Subcutaneous abdominal adipose tissue (tissue), 5 donors: ENCODE results near the gene WDR74.
"Not testable (repeated sequence)": the region's sequence is repeated elsewhere in the genome, so short reads cannot be mapped to it uniquely, and the experiment has no call there.

Source experiments
- H3K27ac ChIP-seq: one replicate; pipeline ENCODE4 v1.7.0; 2013; ENCODE audit warnings: low read depth, mild to moderate bottlenecking, inconsistent platforms, low read length, moderate library complexity
- H3K27me3 ChIP-seq, 5 donors: one replicate each; pipeline ENCODE4 v1.7.0; 2013; ENCODE audit warnings: low read length in 5 of 5, inconsistent platforms in 1 of 5; ENCODE audit not compliant: control insufficient read depth in 5 of 5, insufficient read depth in 4 of 5
- H3K36me3 ChIP-seq, 5 donors: one replicate each; pipeline ENCODE4 v1.7.0; 2013; ENCODE audit warnings: low read length in 5 of 5; ENCODE audit not compliant: control insufficient read depth in 5 of 5, insufficient read depth in 5 of 5
- H3K4me1 ChIP-seq, 5 donors: one replicate each; pipeline ENCODE4 v1.7.0; 2013; ENCODE audit warnings: low read length in 5 of 5, mild to moderate bottlenecking in 3 of 5, moderate library complexity in 1 of 5; ENCODE audit not compliant: control insufficient read depth in 5 of 5, insufficient read depth in 5 of 5
- H3K4me3 ChIP-seq, 5 donors: one replicate each; pipeline ENCODE4 v1.7.0; 2013; ENCODE audit warnings: low read length in 5 of 5, low read depth in 1 of 5
- H3K9ac ChIP-seq, 5 donors: one replicate each; pipeline ENCODE4 v1.7.0; 2013; ENCODE audit warnings: low read length in 5 of 5, mild to moderate bottlenecking in 4 of 5, moderate library complexity in 3 of 5
- H3K9me3 ChIP-seq, 5 donors: one replicate each; pipeline ENCODE4 v1.7.0; 2013; ENCODE audit warnings: low read length in 5 of 5; ENCODE audit not compliant: control insufficient read depth in 5 of 5
- donor health status: healthy.
- donor health status: healthy.
- donor health status: healthy.
- donor health status: healthy.
- donor health status: healthy.

Gene WDR74

GRCh38 chr11:62860835-62861563 lies 21.6 kb upstream of the WDR74 start:
- H3K36me3 ChIP-seq = no peaks in the 10 kb centered on the region
- H3K4me1 ChIP-seq = peaks cover 0 to 13% (median 7%) of the 10 kb centered on the region in 5 donors
- no peaks in the 10 kb centered on the region for H3K9me3 ChIP-seq
- H3K27me3 ChIP-seq = no peaks in the 10 kb centered on the region
- no peak overlapping the region for H3K4me3 ChIP-seq
- no peak overlapping the region for H3K27ac ChIP-seq
- no peak overlapping the region for H3K9ac ChIP-seq

DNA sequence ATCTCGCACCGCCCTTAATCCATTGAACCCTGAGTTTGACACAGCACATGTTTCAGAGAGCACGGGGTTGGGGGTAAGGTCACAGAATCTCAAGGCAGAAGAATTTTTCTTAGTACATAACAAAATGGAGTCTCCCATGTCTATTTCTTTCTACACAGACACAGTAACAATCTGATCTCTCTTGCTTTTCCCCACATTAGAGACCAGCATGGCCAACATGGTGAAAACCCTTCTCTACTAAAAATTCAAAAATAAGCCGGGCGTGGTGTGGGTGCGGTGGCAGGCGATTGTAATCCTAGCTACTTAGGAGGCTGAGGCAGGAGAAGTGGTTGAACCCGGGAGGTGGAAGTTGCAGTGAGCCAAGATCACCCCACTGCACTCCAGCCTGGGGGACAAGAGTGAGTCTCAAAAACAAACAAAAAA lies 19.9 kb upstream of the WDR74 start:
- H3K4me3 ChIP-seq, H3K27ac ChIP-seq: not testable (repeated sequence)

GRCh38 chr11:62858201-62858600 lies 18.8 kb upstream of the WDR74 start:
- Histone ChIP-seq H3K36me3 (peaks cover 5 to 14% (median 10%) of the 10 kb centered on the region in 5 donors), H3K4me3 (no peak overlapping the region), H3K4me1 (peaks cover 2 to 40% (median 34%) of the 10 kb centered on the region in 5 donors), H3K9ac (no peak overlapping the region), H3K27me3 (no peaks in the 10 kb centered on the region), H3K9me3 (no peaks in the 10 kb centered on the region), H3K27ac (no peak overlapping the region)

More for the DNA sequence above, 19.9 kb upstream of the WDR74 start:
- H3K9me3 ChIP-seq, H3K36me3 ChIP-seq, H3K27me3 ChIP-seq, H3K9ac ChIP-seq: not testable (repeated sequence)
- peaks cover 2 to 29% (median 23%) of the 10 kb centered on the region in 5 donors for H3K4me1 ChIP-seq

DNA sequence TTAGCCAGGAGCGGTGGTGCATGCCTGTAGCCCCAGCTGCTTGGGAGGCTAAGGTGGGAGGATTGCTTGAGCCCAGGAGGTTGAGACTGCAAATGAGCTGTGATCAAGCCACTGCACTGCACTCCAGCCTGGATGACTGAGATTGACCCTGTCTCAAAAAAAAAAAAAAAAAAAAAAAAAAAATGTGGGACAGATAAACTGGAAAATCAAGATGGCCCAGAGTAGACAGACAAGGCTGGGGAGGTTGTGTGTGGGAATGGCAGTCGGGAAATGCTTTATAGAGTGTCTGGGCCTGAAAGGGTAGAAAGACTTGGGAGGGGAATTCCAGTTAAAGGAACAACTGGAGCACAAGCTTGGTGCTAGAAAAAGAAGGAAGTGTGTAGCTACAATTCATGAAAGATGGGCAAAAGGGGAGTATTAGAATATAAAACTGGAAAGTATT lies 18.2 kb upstream of the WDR74 start:
- Histone ChIP-seq H3K4me1 (peaks cover 2 to 41% (median 35%) of the 10 kb centered on the region in 5 donors), H3K27me3 (no peaks in the 10 kb centered on the region), H3K36me3 (peaks cover 12 to 20% (median 16%) of the 10 kb centered on the region in 5 donors), H3K4me3 (no peak overlapping the region), H3K9me3 (no peaks in the 10 kb centered on the region), H3K9ac (no peak overlapping the region), H3K27ac (no peak overlapping the region)

- H3K36me3 ChIP-seq = peaks cover 22 to 31% (median 27%) of the 10 kb centered on the region in 5 donors
- peaks cover 2 to 41% (median 35%) of the 10 kb centered on the region in 5 donors for H3K4me1 ChIP-seq
- no peaks in the 10 kb centered on the region for H3K9me3 ChIP-seq
Observed at GRCh38 chr11:62856333-62856895, 17.0 kb upstream of the WDR74 start.

DNA sequence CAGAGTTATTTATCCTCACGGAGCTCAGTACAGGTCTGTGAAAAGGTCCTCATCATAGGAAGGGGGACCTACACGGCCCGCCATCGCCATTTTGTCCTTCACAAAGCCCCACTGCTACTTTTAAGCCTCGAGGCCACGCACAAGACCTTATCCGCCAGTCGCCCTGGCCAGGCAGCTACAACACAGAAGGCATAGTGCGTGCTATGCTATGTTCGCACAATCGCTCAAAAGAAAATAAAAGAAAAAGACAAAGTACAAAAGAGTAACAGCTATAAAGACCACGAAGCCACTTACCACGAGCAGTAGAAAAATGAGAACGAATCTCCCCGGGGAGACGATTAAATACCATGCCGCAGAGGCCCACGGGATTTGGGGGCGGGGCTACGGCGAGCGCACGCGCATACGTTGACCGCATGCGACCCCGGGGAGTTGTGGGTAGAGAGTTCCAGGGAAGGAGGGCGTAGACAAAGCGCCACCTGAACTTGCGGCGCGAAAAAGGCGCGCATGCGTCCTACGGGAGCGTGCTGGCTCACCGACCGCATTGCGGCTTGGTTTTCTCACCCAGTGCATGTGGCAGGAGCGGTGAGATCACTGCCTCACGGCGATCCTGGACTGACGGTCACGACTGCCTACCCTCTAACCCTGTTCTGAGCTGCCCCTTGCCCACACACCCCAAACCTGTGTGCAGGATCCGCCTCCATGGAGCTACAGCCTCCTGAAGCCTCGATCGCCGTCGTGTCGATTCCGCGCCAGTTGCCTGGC lies 16.4 kb upstream of the WDR74 start:
- Histone ChIP-seq H3K4me1 (peaks cover 2 to 37% (median 35%) of the 10 kb centered on the region in 5 donors), H3K4me3 (peak overlapping the region; percentile 82 to 94 (median 93)), H3K27me3 (no peaks in the 10 kb centered on the region), H3K9ac (peak overlapping the region; percentile 50 to 91 (median 90)), H3K9me3 (no peaks in the 10 kb centered on the region), H3K36me3 (peaks cover 22 to 34% (median 29%) of the 10 kb centered on the region in 5 donors), H3K27ac (peak overlapping the region; percentile 85)

More at GRCh38 chr11:62856333-62856895, 17.0 kb upstream of the WDR74 start:
- Histone ChIP-seq H3K27me3 (no peaks in the 10 kb centered on the region), H3K9ac (peak overlapping the region in 4 of 5 donors; percentile 74 to 91 (median 83)), H3K4me3 (peak overlapping the region; percentile 79 to 93 (median 87)), H3K27ac (peak overlapping the region; percentile 85)

DNA sequence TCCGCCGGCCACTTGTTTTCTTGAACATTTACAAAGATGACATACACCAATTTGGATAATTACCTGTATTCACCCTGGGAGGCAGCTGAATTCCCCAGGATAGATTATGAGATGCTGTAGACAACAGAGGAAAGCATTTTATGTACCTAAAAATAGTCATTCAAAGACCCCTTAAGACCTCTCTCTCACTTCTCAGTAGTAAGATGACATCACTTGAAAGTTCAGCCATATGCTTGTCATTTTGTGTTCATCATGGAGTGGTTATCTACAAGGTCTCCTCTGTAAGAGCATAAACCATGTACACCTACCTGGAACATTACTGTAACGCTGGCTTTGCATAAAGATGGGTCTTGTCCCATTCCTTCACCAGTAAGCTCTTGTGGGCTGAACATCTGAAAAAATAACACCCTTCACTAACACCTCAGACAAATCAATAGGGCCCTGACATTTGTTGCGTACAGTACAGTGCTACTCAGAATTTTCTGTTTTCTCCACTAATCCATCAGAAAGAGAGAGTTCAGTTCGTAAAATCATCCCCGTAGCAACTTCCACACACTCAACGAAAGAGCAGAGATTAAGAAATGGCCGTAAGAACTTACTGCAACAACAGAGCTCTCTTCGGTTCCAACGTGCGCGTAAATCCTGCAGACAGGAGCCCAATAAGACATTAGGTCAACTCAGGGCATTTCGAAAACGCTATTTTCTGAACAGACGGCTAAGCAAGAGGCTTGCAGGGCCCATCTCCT lies 15.6 kb upstream of the WDR74 start:
- Histone ChIP-seq H3K36me3 (peaks cover 22 to 34% (median 29%) of the 10 kb centered on the region in 5 donors), H3K9me3 (no peaks in the 10 kb centered on the region), H3K9ac (peak overlapping the region; percentile 50 to 91 (median 80)), H3K27me3 (no peaks in the 10 kb centered on the region), H3K4me3 (peak overlapping the region; percentile 82 to 94 (median 93)), H3K27ac (peak overlapping the region; percentile 85), H3K4me1 (peaks cover 2 to 36% (median 34%) of the 10 kb centered on the region in 5 donors)

- no peaks in the 10 kb centered on the region for H3K9me3 ChIP-seq
- H3K4me3 ChIP-seq = peak overlapping the region; percentile 82 to 94 (median 93)
- no peaks in the 10 kb centered on the region for H3K27me3 ChIP-seq
- peak overlapping the region; percentile 85 for H3K27ac ChIP-seq
- peak overlapping the region in 4 of 5 donors; percentile 24 to 91 (median 85) for H3K9ac ChIP-seq
- H3K4me1 ChIP-seq = peaks cover 2 to 36% (median 34%) of the 10 kb centered on the region in 5 donors
- peaks cover 22 to 34% (median 29%) of the 10 kb centered on the region in 5 donors for H3K36me3 ChIP-seq
Observed at GRCh38 chr11:62854013-62854824, 14.8 kb upstream of the WDR74 start.
